GM04503 (cell line): Measurements from ENCODE around the gene ZBTB21.
A peak's percentile ranks its signal among the peaks of the same experiment; 100 is the strongest.

Experiments used
- DNase-seq: peaks from one replicate; pipeline ENCODE4 v3.0.0-alpha.2; 2012; ENCODE audit warnings: low read depth

ZBTB21 gene

GRCh38 chr21:42039911-42040351 is 29.8 kb upstream of the ZBTB21 start:
- DNase-seq = no peak

DNA sequence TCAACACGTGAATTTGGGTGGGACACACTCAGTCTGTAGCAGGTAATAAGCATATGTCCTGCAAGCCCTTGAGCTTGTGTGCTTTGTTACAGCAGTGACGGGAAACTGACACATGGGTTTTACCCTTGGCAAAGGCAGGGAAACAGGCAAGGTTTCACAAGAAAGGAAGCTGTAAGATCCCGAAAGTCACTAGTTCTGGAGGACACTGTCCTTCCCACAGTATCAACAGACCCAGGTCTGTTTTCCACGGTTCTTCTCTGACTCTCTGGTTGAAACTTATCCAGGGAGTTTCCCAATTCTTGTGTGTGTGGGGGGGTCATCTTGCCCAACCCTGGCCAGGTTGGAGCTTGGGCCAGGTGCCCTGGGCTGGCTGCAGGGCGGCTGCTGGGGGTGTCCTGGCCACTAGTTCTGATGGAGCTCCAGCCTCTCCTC is 29.3 kb upstream of the ZBTB21 start:
- peak; percentile 65 for DNase-seq

DNA sequence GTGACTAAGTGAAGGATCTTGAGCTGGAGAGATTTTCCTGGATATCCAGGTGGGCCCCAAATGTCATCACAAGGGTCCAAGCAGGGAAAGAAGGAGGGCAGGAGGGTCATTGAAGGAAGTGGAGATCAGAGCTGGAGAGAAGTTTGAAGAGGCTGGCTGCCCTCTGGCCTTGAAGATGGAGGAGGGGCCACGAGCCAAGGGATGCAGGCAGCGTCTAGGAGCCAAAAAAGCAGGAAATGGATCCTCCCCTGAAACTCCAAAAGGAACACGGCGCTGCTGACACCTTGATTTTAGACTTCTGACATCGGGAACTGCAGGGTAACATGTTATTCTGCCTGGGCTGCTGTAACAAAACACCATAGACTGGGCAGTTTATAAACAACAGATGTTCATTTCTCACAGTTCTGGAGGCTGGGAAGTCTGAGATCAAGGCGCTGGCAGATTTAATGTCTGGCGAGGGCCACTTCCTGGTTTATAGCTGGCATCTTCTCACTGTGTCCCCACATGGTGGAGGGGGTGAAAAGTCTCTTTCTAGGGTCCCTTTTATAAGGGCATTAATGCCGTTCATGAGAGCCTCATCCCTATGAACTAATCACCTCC is 28.8 kb upstream of the ZBTB21 start:
- peak; percentile 34 for DNase-seq

DNA sequence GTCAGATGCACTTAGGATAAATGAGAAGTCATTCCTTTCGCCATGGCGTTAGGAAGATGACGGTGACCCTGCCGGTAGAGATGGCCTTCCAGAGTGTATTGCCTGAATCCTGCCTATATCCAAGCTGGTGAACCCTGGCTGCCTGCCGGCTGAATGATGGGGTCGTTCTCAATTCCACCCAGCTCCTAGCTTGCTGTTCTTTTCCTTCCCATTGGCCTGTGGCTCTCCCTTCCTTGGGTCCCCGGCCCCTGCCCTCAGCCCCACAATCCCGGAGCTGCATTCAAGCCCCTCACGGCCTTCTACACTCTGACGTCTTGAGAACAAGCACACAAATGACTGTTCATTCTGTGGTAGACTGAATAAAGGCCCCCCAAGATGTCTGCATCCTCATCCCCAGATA is 28.2 kb upstream of the ZBTB21 start:
- no peak for DNase-seq

DNA sequence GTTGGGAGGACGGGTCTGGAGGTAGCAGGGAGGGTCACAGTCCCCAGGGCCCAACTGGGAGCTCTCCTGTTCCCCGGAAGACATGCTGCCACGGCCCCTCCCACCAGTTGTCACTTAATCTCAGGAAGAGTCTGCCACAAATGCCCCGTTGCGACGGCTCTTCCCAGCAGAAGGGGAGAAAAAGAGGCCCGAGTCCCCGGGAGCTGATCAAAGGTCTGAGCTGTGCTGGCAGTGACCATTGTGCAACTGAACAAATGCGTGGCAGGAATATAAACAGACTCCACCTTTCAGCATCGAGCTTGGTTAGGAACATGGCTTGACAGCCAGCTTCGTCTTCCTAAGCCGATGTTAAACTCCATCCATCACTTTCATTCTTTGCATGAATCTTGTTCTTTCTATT is 27.8 kb upstream of the ZBTB21 start:
- no peak for DNase-seq

- no peak for DNase-seq
Observed at GRCh38 chr21:42037516-42037915, 27.4 kb upstream of the ZBTB21 start.

GRCh38 chr21:42036313-42036712 is 26.2 kb upstream of the ZBTB21 start:
- no peak for DNase-seq

DNA sequence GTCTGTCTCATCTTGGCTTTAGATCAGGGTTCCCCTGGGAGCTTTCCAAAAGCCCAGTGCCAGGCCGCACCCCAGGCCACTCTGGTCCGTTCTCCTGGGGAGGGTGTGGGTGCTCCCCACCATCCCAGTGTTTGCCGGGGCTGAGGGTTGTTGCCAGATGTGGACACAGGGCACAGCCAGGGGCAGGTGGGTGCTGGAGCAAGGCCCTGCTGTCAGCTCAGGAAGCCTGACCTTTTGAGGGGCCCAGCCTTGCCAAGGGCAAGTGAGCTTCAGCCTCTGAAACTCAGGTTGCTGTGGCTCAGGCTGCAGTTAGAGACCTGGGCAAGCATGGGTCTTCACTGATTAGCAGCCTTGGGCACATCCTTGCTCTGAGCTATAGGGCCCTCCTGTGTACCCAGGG is 22.8 kb upstream of the ZBTB21 start:
- no peak for DNase-seq

GRCh38 chr21:42032266-42032665 is 22.1 kb upstream of the ZBTB21 start:
- DNase-seq = no peak

DNA sequence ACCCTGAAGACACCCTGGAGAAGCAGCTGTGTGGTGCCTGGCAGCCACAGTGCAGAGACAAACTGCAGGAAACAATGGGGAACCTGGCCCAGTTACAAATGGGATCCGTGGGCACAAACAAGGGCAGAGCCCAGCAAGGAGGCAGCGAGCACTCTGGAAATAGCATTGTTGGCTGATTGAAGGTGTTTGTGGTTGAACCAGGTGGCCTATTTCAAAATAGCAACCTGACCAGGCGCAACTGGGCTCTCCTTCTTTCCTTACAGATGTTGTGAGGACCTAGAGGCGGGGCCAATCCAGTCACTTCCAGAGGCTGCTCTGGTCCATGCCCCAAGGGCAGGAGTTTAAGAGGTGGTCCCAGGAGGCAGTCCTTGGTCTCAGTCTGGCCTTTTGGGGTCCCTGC is 21.7 kb upstream of the ZBTB21 start:
- DNase-seq = no peak

DNA sequence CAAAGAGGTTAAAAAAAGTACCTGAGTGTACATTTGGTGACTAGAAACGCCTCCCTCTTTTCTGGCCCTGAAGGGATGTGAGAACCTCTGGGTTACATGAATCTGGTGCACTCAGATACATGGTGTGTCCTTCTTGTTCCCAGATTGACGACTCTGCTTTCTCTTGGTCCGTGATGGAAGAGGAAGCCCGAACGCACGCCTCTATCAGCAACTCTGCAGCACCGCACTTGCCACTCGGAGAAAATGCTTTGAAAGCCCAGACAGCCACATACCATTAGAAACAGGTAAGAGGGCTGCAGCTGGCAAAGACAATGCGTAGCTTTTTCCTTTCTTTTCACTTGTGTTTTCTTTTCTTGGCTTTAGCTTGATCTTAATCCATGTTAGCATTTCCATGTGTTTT is 21.1 kb upstream of the ZBTB21 start:
- DNase-seq = no peak

DNA sequence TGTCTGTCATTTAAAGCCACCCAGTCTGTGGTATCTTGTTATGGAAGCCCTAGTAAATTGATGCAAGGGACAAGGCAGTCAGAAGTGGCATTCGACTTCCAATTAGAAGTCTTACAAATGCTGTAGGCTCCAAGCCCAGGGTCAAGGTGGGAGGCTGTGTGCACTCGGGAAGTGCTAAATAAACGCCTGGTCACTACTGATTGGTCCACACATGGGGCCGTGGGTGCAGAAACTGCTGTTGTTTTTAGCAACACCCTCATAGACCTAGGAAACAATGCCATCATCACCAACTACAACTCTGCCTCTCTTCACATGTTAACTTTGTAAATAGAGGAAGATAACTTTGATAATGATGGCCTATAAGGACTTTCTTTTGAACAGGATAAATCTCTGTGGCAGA is 20.2 kb upstream of the ZBTB21 start:
- no peak for DNase-seq

GRCh38 chr21:42028766-42029425 is 18.7 kb upstream of the ZBTB21 start:
- DNase-seq = no peak

GRCh38 chr21:42027822-42028765 is 17.9 kb upstream of the ZBTB21 start:
- DNase-seq = no peak

DNA sequence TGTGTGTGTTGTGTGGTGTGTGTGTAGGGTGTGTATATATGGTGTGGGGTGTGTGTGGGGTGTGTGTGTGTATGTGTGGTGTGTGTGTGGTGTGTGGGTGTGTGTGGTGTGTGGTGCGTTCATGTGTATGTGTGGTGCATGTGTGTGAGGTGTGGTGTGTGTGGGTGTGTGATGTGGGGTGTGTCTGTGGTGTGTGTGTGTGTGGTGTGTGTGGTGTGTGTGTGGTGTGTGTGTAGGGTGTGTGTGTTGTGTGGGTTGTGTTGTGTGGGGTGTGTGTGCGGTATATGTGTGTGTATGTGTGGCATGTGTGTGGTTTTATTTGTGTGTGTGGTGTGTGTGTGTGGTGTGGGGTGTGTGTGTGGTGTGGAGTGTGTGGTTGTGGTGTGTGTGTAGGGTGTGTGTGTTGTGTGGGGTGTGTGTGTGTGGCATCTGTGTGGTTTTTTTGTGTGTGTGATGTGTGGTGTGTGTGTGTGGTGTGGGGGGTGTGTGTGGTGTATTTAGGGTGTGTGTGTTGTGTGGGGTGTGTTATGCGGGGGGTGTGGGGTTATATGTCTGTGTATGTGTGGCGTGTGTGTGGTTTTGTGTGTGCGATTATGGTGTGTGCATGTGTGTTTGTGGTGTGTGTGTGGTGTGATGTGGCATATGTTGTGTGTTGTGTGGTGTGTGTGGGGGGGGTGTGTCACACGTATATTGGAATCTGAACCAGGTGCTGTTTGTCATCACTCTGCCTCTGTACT is 17.1 kb upstream of the ZBTB21 start:
- DNase-seq = no peak

DNA sequence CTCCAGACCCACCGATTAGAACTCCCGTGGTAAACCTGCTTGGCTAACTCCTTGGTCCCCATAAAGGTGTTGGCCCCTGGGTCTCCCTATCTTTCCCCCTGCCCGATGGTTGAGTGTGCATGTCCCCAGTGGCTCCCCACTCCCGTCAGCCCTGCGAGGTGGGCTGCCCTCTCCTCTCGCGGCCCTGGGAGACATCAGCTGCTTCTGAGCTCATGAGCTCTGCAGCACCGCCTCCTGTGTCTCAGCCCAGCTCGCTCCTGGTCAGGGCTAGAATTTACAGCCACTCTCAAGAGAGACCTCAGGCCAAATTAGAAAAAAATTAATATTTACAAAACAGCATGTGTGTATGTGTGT is 15.9 kb upstream of the ZBTB21 start:
- DNase-seq = no peak

DNA sequence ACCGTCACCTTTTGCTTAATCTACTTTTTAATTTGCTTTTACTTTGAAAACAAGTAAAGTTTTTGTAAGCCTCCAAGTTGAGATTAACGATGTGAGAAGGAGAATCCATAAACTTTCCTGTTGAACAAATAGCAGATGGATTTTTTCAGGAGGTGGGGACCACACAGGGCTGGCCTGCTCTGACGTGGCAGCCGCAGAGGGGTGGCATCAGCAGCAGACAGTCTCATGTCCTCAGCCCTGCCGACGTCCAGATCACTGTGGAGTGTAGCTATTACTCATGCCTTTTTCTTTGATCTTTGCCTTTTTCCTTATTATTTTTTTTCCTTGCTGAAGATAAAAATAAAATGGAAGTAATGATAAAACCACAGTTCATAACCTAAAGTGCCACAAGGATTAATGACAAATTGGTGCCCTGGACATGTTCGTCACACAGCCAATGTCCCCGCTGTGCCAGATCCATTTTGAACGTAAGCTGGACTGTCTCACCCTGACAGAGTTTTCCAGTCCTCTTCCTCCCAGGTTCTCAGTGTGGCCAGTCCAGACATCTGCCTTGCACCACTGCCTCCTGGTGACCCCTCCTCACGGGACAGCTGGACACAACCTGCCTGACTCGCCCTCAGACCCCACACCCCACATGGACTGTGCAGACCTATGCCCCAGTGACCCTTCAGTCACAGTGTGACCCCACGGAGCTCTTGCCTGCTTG is 15.4 kb upstream of the ZBTB21 start:
- no peak for DNase-seq

- DNase-seq = no peak
Observed at GRCh38 chr21:42022906-42023305, 12.7 kb upstream of the ZBTB21 start.

DNA sequence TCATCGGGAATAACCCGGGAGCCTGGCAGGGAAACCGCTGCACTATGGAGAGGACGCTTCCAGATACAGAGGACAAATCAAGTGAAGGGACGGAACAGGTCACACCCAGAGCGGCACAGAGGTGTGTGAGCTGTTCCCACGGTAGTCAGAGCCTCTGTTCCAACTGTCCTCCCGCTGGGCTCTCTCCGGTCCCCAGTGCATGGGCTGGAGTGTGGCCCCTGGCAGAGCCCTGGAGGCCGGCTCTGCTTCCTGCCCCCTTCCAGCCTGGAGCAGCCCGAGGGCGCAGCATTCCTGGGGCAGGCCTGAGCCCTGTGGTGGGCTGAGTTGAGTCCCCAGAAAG is 11.9 kb upstream of the ZBTB21 start:
- no peak for DNase-seq

DNA sequence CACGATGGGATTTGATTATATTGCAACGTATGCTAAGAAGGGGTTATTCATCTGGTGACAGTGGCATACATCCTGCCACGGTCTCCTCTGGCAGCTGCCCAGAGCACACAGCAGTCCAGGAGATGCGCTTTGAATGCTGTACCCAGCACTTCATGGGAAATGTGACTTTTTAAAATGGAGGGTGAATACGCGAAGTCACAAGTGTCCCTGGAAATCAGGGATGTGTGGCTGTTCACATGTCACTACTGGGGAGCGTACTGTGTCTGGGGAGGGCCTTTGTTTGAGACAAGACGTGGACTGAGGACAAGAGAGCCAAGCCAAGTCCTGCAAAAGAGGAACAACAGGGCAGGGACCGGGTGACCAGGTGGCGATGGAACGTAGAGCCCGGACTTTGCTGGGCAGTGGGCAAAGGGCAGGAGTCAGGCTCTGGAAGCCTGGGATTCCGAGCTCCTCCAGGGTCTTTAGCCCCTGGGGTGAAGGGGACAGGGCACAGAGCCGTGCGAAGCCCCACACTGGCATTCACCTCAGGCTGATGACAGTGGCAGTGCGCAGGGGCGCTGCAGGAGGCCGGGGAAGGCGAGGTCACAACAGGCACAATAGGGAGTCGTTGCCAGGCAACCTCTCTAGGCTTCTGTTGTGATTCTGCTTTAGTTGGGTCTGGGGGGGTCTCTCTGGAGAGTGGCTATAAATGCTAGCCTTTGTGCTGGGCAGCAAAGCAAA is 11.4 kb upstream of the ZBTB21 start:
- no peak for DNase-seq

GRCh38 chr21:42019706-42020105 is 9.5 kb upstream of the ZBTB21 start:
- no peak for DNase-seq
